Spleen (tissue), 7 donors: ENCODE data around the gene PAGE4.

Source experiments
- CTCF ChIP-seq, 11 experiments: fragments of 200-600 bp in 7 of 11; fragments of 450-650 bp in 4 of 11; sonication (generic) in 4 of 11; IDR thresholded peaks in 8 of 11; conservative IDR thresholded peaks in 3 of 11; 1 replicate in 7 of 11; 2 replicates in 4 of 11; pipeline versions ENCODE4 v1.4.0 to v1.8.0; 2016 to 2021; ENCODE audit warnings: antibody characterized with exemption in 11 of 11, inconsistent platforms in 4 of 11, mild to moderate bottlenecking in 1 of 11
- POLR2A ChIP-seq, 3 donors: fragments of 450-650 bp; IDR thresholded peaks; one replicate each; pipeline ENCODE4 v1.5.1; 2017; ENCODE audit warnings: antibody characterized with exemption in 3 of 3, mild to moderate bottlenecking in 1 of 3
- donor health status: DM: no; HTN: no; CAD: no; lungs with moderate emphysema.
- donor health status: DM: no; HTN: no; CAD: no.
- donor health status: DM: no; HTN: no; CAD: no.

- TF ChIP-seq CTCF (IDR thresholded peaks at IDR 0.05 in 8 of 11, conservative IDR thresholded peaks at IDR 0.05 in 3 of 11) (no peak), POLR2A (IDR thresholded peaks at IDR 0.05) (no peak)
Measured at GRCh38 chrX:49860867-49861535, 31.9 kb downstream of the PAGE4 start.
